SH-SY5Y (cell line): ENCODE data around the gene ZNF804B.

Experiments
- GATA2 ChIP-seq: IDR thresholded peaks from 2 replicates; pipeline ENCODE4 v1.6.1; 2011; ENCODE audit warnings: mild to moderate bottlenecking, low read depth, low read length
- GATA3 ChIP-seq: IDR thresholded peaks from 2 replicates; pipeline ENCODE4 v1.6.1; 2011; ENCODE audit warnings: low read depth, mild to moderate bottlenecking, low read length, moderate library complexity

DNA sequence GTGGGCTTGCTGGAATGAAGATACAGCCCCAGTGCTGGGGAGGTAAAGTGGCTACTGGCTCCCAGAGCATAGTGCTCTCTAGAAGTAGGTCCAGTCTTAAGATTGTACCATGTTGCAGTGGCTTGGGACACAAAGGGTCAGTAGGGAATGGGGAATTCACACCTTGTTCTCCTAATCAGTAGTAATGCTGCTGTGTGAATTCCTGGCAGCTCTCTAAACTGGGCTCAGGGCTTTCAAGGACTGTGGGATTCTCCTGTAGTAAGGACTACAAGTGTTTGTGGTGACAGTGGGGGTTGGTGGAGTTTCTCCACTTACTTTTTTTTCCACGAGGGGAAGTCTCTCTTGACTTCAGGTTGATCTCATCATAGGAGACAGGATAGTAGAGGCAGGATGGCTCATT lies 262.2 kb downstream of the ZNF804B start:
- TF ChIP-seq GATA3 (no peak), GATA2 (no peak)
